GM23338 (cell line): Measurements from ENCODE around the gene PLXNB2. TPM values are rescaled to one million over a fixed set of nuclear protein-coding genes. Genes with fewer than 3 reads are reported as not detected.

Experiments used
- ATAC-seq: fragments of 200-7000 bp; cut with Tn5 transposase; 3 replicates; pipeline ENCODE4 v1.9.1; 2020
- DNase-seq: peaks from one replicate; pipeline ENCODE4 v3.0.0-alpha.2; 2015; ENCODE audit warnings: low spot score
- H2AFZ ChIP-seq: fragments of 200-600 bp; sonication (generic); 2 replicates; pipeline ENCODE4 v1.8.0; 2016; ENCODE audit warnings: antibody characterized with exemption, mild to moderate bottlenecking, moderate library complexity
- H3F3A ChIP-seq: fragments of 200-600 bp; sonication (generic); replicated peaks from 2 replicates; pipeline ENCODE4 v1.8.0; 2017; ENCODE audit warnings: antibody characterized with exemption, mixed run types, low read depth
- H3K27ac ChIP-seq: fragments of 200-600 bp; sonication (generic); 2 replicates; pipeline ENCODE4 v1.6.1; 2016; ENCODE audit warnings: low read depth
- H3K27me3 ChIP-seq: fragments of 200-600 bp; sonication (generic); 2 replicates; pipeline ENCODE4 v1.8.0; 2016; ENCODE audit warnings: mild to moderate bottlenecking, mixed run types, moderate library complexity; ENCODE audit not compliant: insufficient read depth
- H3K36me3 ChIP-seq: fragments of 200-600 bp; sonication (generic); 2 replicates; pipeline ENCODE4 v1.8.0; 2016; ENCODE audit warnings: mild to moderate bottlenecking; ENCODE audit not compliant: insufficient read depth
- H3K4me1 ChIP-seq: fragments of 200-600 bp; sonication (generic); 2 replicates; pipeline ENCODE4 v1.8.0; 2016; ENCODE audit warnings: mild to moderate bottlenecking, moderate library complexity; ENCODE audit not compliant: insufficient read depth
- H3K4me2 ChIP-seq: fragments of 200-600 bp; sonication (generic); 2 replicates; pipeline ENCODE4 v1.7.1; 2017; ENCODE audit warnings: mixed run types
- H3K4me3 ChIP-seq: fragments of 200-600 bp; sonication (generic); 2 replicates; pipeline ENCODE4 v1.6.1; 2016; ENCODE audit warnings: mixed run types
- H3K79me2 ChIP-seq: fragments of 200-600 bp; sonication (generic); replicated peaks from 2 replicates; pipeline ENCODE4 v1.8.0; 2017; ENCODE audit warnings: mild to moderate bottlenecking; ENCODE audit not compliant: insufficient read depth
- H3K9me2 ChIP-seq: fragments of 200-600 bp; sonication (generic); 2 replicates; pipeline ENCODE4 v1.8.0; 2017; ENCODE audit not compliant: insufficient read depth
- H4K20me1 ChIP-seq: fragments of 200-600 bp; sonication (generic); replicated peaks from 2 replicates; pipeline ENCODE4 v1.8.0; 2017; ENCODE audit warnings: mild to moderate bottlenecking; ENCODE audit not compliant: insufficient read depth
- H3K27ac Mint-ChIP-seq: 2 replicates; pipeline ENCODE4 v1.8.0; 2020; ENCODE audit warnings: inconsistent platforms, mild to moderate bottlenecking, moderate library complexity, mixed read lengths
- H3K27me3 Mint-ChIP-seq: 3 replicates; pipeline ENCODE4 v1.8.0; 2022; ENCODE audit warnings: low read depth, mild to moderate bottlenecking, moderate library complexity, mixed read lengths, inconsistent platforms; ENCODE audit not compliant: insufficient read depth, poor library complexity
- H3K36me3 Mint-ChIP-seq: 3 replicates; pipeline ENCODE4 v1.8.0; 2021; ENCODE audit warnings: low read depth, mild to moderate bottlenecking, inconsistent platforms, moderate library complexity, mixed read lengths
- H3K4me1 Mint-ChIP-seq: 3 replicates; pipeline ENCODE4 v1.8.0; 2020; ENCODE audit warnings: mild to moderate bottlenecking, inconsistent platforms, mixed read lengths
- H3K4me3 Mint-ChIP-seq: 3 replicates; pipeline ENCODE4 v1.8.0; 2021; ENCODE audit warnings: moderate library complexity, mild to moderate bottlenecking, inconsistent platforms, mixed read lengths
- H3K9me3 Mint-ChIP-seq: 3 replicates; pipeline ENCODE4 v1.8.0; 2020; ENCODE audit warnings: moderate library complexity, mild to moderate bottlenecking, inconsistent platforms, mixed read lengths
- CTCF ChIP-seq, 2 experiments: fragments of 200-600 bp in 1 of 2; sonication (generic) in 1 of 2; conservative IDR thresholded peaks; 2 replicates each; pipeline versions ENCODE4 v1.5.1 to v1.6.1; 2016 to 2017; ENCODE audit warnings: antibody characterized with exemption in 2 of 2, low read depth in 2 of 2, mild to moderate bottlenecking in 2 of 2, moderate library complexity in 1 of 2
- EZH2 ChIP-seq: fragments of 200-600 bp; sonication (generic); IDR thresholded peaks from one replicate; pipeline ENCODE4 v1.8.0; 2017; ENCODE audit warnings: antibody characterized with exemption, mild to moderate bottlenecking, low read depth; ENCODE audit not compliant: unreplicated experiment
- JUNB ChIP-seq: IDR thresholded peaks from one replicate; pipeline ENCODE4 v1.6.1; 2016; ENCODE audit warnings: antibody characterized with exemption; ENCODE audit not compliant: unreplicated experiment
- POLR2AphosphoS5 ChIP-seq: IDR thresholded peaks from 2 replicates; pipeline ENCODE4 v1.6.1; 2016; ENCODE audit warnings: antibody characterized with exemption, low read depth
- STAT1 ChIP-seq: IDR thresholded peaks from one replicate; pipeline ENCODE4 v1.6.1; 2016; ENCODE audit warnings: antibody characterized with exemption; ENCODE audit not compliant: unreplicated experiment
- ZNF114 ChIP-seq: fragments of 250-450 bp; sonication (Bioruptor Pico); IDR thresholded peaks from 2 replicates; pipeline ENCODE4 v1.5.0; 2020; ENCODE audit warnings: mild to moderate bottlenecking, moderate library complexity
- ZNF331 ChIP-seq: fragments of 250-450 bp; sonication (Bioruptor Pico); IDR thresholded peaks from 2 replicates; pipeline ENCODE4 v1.5.0; 2020; ENCODE audit warnings: low read depth, mild to moderate bottlenecking, moderate library complexity
- ZNF462 ChIP-seq: fragments of 250-450 bp; sonication (Bioruptor Pico); IDR thresholded peaks from 2 replicates; pipeline ENCODE4 v1.5.0; 2020; ENCODE audit warnings: mild to moderate bottlenecking, moderate library complexity
- polyA plus RNA-seq: library from polyadenylated mRNA; unstranded; fragments of >200 nt; fragmentation: Nextera tagmentation; extraction: Ambion mirVana; gene quantifications from 2 replicates; pipeline ENCODE4 v1.2.1, GENCODE V29; 2016
- total RNA-seq: library from RNA; depleted of rRNA; stranded (reverse); fragments of >200 nt; shearing (Covaris generic); gene quantifications from 2 replicates; pipeline ENCODE4 v1.2.3, GENCODE V29; 2014

Gene PLXNB2
- total and polyA plus RNA-seq, 2 experiments from 2014 or later = 29.1 to 66.3 TPM

GRCh38 chr22:50226063-50226874 is 81.2 kb downstream of the PLXNB2 start:
- H3K9me2 ChIP-seq = no peaks in the 10 kb centered on the region
- H4K20me1 ChIP-seq = peaks cover 5% of the 10 kb centered on the region
- no peaks in the 10 kb centered on the region for H3K4me1 ChIP-seq
- no peaks in the 10 kb centered on the region for H3K79me2 ChIP-seq
- peaks cover 21% of the 10 kb centered on the region for H3K36me3 Mint-ChIP-seq
- H3K27ac Mint-ChIP-seq = no peak overlapping the region
- no peak for ATAC-seq
- no peaks in the 10 kb centered on the region for H3K36me3 ChIP-seq
- no peaks in the 10 kb centered on the region for H3K27me3 ChIP-seq
- no peak overlapping the region for H3K4me3 Mint-ChIP-seq
- H3K4me3 ChIP-seq = no peak overlapping the region
- H3K9me3 Mint-ChIP-seq = no peaks in the 10 kb centered on the region
- no peak for DNase-seq
- H3K27me3 Mint-ChIP-seq = peaks cover 7% of the 10 kb centered on the region
- TF ChIP-seq EZH2 (no peak), ZNF331 (no peak), POLR2AphosphoS5 (no peak), ZNF114 (CRISPR knock-in tag) (no peak), JUNB (no peak), ZNF462 (no peak), STAT1 (no peak), CTCF (conservative IDR thresholded peaks at IDR 0.05; ENCODE audit: low read depth in 2 of 2) (no peak)
- no peaks in the 10 kb centered on the region for H3F3A ChIP-seq
- no peaks in the 10 kb centered on the region for H3K4me1 Mint-ChIP-seq
- no peak overlapping the region for H2AFZ ChIP-seq
- no peak overlapping the region for H3K4me2 ChIP-seq
- no peak overlapping the region for H3K27ac ChIP-seq
